B cell (primary cell): ENCODE measurements around the gene C4orf54.

Experiments used
- CTCF ChIP-seq: fragments of 200-600 bp; IDR thresholded peaks from one replicate; pipeline ENCODE4 v1.8.0; 2022; ENCODE audit warnings: antibody characterized with exemption, mild to moderate bottlenecking
- EZH2 ChIP-seq: IDR thresholded peaks from 2 replicates; pipeline ENCODE4 v1.6.1; 2012; ENCODE audit warnings: borderline replicate concordance, low read depth, mild to moderate bottlenecking, moderate library complexity, low read length; ENCODE audit not compliant: insufficient read depth, poor library complexity, severe bottlenecking

DNA sequence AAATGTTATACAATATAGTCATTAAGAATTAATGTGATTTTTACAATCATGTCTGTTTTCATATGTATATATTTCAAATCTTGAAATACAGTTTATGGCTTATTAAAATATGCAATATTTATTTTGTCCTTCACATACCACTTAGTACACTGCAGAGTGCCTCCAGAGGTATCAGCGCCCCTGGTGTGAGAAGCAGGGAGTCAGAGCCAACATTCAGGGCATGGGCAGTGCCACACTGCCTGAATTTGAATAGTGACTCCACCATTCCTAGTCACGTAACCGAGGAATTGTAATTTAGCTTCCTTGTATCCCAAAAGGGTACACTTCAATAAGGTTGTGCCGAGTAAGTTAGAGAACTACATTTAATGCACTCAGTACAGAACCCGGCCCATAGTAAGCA is 4.3 kb upstream of the C4orf54 start:
- TF ChIP-seq EZH2: no peak
- no peak for TF ChIP-seq CTCF
